IMR-90 (cell line): ENCODE measurements around the gene TSEN54. TPM values are rescaled to one million over a fixed set of nuclear protein-coding genes. Genes with fewer than 3 reads are reported as not detected.

ENCODE experiments used
- ATAC-seq: fragments of 200-7000 bp; cut with Tn5 transposase; 2 replicates; pipeline ENCODE4 v1.9.1; 2020; ENCODE audit warnings: low read depth, mild to moderate bottlenecking, moderate library complexity
- BruUV-seq: library from RNA; stranded (reverse); fragments of 400-500 nt; replicated peaks from 2 replicates; lab custom pipeline; 2021; lab: Mats Ljungman, UMichigan
- CTCF ChIA-PET: fragments of 300-600 bp; formaldehyde crosslinking; extraction: SDS; loops from one replicate; lab custom pipeline; 2021; ENCODE audit warnings: antibody characterized with exemption; lab: Yijun Ruan, JAX
- POLR2A ChIA-PET: fragments of 300-600 bp; sonication (Branson Sonifier 250); formaldehyde crosslinking; loops from one replicate; lab custom pipeline; 2022; ENCODE audit warnings: antibody characterized with exemption; ENCODE audit not compliant: unreplicated experiment; lab: Charles Lee
- DNase-seq: peaks from one replicate; pipeline ENCODE4 v3.0.0; 2013
- H2AFZ ChIP-seq: replicated peaks from 2 replicates; pipeline ENCODE3; 2013; ENCODE audit warnings: low read length, mild to moderate bottlenecking; ENCODE audit not compliant: poor library complexity
- H2AK5ac ChIP-seq: 2 replicates; pipeline ENCODE4 v1.6.1; 2013; ENCODE audit warnings: low read depth, low read length, inconsistent platforms
- H2AK9ac ChIP-seq: replicated peaks from 2 replicates; pipeline ENCODE3; 2013; ENCODE audit warnings: mild to moderate bottlenecking, low read depth, low read length, moderate library complexity; ENCODE audit not compliant: poor library complexity
- H2BK120ac ChIP-seq: 2 replicates; pipeline ENCODE4 v1.6.1; 2013; ENCODE audit warnings: low read depth, low read length, inconsistent platforms
- H2BK15ac ChIP-seq: 3 replicates; pipeline ENCODE4 v1.6.1; 2013; ENCODE audit warnings: low read depth, low read length, inconsistent platforms
- H2BK20ac ChIP-seq: 2 replicates; pipeline ENCODE4 v1.6.1; 2013; ENCODE audit warnings: low read depth, mild to moderate bottlenecking, inconsistent platforms, low read length, moderate library complexity
- H2BK5ac ChIP-seq: 2 replicates; pipeline ENCODE4 v1.6.1; 2013; ENCODE audit warnings: mild to moderate bottlenecking, low read depth, low read length, inconsistent platforms; ENCODE audit not compliant: poor library complexity, severe bottlenecking
- H3K14ac ChIP-seq: replicated peaks from 2 replicates; pipeline ENCODE4 v1.6.1; 2013; ENCODE audit warnings: low read depth, low read length, inconsistent platforms
- H3K18ac ChIP-seq: 2 replicates; pipeline ENCODE4 v1.6.1; 2013; ENCODE audit warnings: low read depth, low read length, control low read depth
- H3K23ac ChIP-seq: 2 replicates; pipeline ENCODE4 v1.6.1; 2013; ENCODE audit warnings: low read depth, low read length, inconsistent platforms
- H3K27ac ChIP-seq: 2 replicates; pipeline ENCODE4 v1.5.1; 2013; ENCODE audit warnings: mild to moderate bottlenecking, control low read depth, low read length; ENCODE audit not compliant: insufficient read depth
- H3K27me3 ChIP-seq: 2 replicates; pipeline ENCODE4 v1.6.1; 2013; ENCODE audit warnings: low read length; ENCODE audit not compliant: control insufficient read depth, insufficient read depth
- H3K36me3 ChIP-seq: 2 replicates; pipeline ENCODE4 v1.6.1; 2013; ENCODE audit warnings: low read length, mixed read lengths; ENCODE audit not compliant: control insufficient read depth, insufficient read depth
- H3K4ac ChIP-seq: 2 replicates; pipeline ENCODE4 v1.6.1; 2013; ENCODE audit warnings: low read depth, low read length, inconsistent platforms
- H3K4me1 ChIP-seq: 2 replicates; pipeline ENCODE4 v1.6.1; 2013; ENCODE audit warnings: low read length, mixed read lengths; ENCODE audit not compliant: control insufficient read depth, insufficient read depth
- H3K4me2 ChIP-seq: 2 replicates; pipeline ENCODE4 v1.6.1; 2013; ENCODE audit warnings: low read depth, mild to moderate bottlenecking, control low read depth, low read length, moderate library complexity
- H3K4me3 ChIP-seq: 2 replicates; pipeline ENCODE4 v1.5.1; 2013; ENCODE audit warnings: low read depth, mild to moderate bottlenecking, control low read depth, low read length, moderate library complexity; ENCODE audit not compliant: insufficient read depth
- H3K56ac ChIP-seq: 2 replicates; pipeline ENCODE4 v1.6.1; 2013; ENCODE audit warnings: low read length, inconsistent platforms; ENCODE audit not compliant: insufficient read depth; ENCODE audit errors: extremely low read depth
- H3K79me1 ChIP-seq, 2 experiments: 2 replicates each; pipeline ENCODE4 v1.6.1; 2013; ENCODE audit warnings: low read length in 2 of 2, inconsistent platforms in 1 of 2, low read depth in 1 of 2
- H3K9ac ChIP-seq: 2 replicates; pipeline ENCODE4 v1.6.1; 2013; ENCODE audit warnings: low read depth, low read length, control low read depth
- H3K9me1 ChIP-seq: 2 replicates; pipeline ENCODE4 v1.6.1; 2013; ENCODE audit warnings: low read length, inconsistent platforms; ENCODE audit not compliant: insufficient read depth
- H3K9me3 ChIP-seq: 2 replicates; pipeline ENCODE4 v1.6.1; 2013; ENCODE audit warnings: low read length; ENCODE audit not compliant: control insufficient read depth, insufficient read depth
- H4K20me1 ChIP-seq: 2 replicates; pipeline ENCODE4 v1.6.1; 2013; ENCODE audit warnings: low read length, inconsistent platforms; ENCODE audit not compliant: insufficient read depth
- H4K5ac ChIP-seq: 2 replicates; pipeline ENCODE4 v1.6.1; 2013; ENCODE audit warnings: mild to moderate bottlenecking, low read depth, low read length, control low read depth
- H4K8ac ChIP-seq, 2 experiments: 2 replicates each; pipeline ENCODE4 v1.6.1; 2013; ENCODE audit warnings: low read depth in 2 of 2, low read length in 2 of 2, control low read depth in 1 of 2, inconsistent platforms in 1 of 2
- H4K91ac ChIP-seq: 2 replicates; pipeline ENCODE4 v1.6.1; 2013; ENCODE audit warnings: low read depth, low read length, inconsistent platforms; ENCODE audit not compliant: insufficient read depth
- BHLHE40 ChIP-seq: fragments of 150-350 bp; IDR thresholded peaks from 2 replicates; pipeline ENCODE4 v1.6.1; 2016; ENCODE audit warnings: mild to moderate bottlenecking, low read depth, low read length
- CEBPB ChIP-seq: IDR thresholded peaks from 2 replicates; pipeline ENCODE4 v1.6.1; 2012; ENCODE audit warnings: low read depth, low read length, improper control_type of control experiment
- CHD1 ChIP-seq: IDR thresholded peaks from 2 replicates; pipeline ENCODE4 v1.6.1; 2012; ENCODE audit warnings: low read depth, low read length, improper control_type of control experiment
- CTCF ChIP-seq: conservative IDR thresholded peaks from 2 replicates; pipeline ENCODE4 v1.5.1; 2012; ENCODE audit warnings: mild to moderate bottlenecking, low read depth, low read length, improper control_type of control experiment
- ELK1 ChIP-seq: fragments of 150-350 bp; IDR thresholded peaks from 2 replicates; pipeline ENCODE4 v1.6.1; 2016; ENCODE audit warnings: low read depth, mild to moderate bottlenecking, low read length, moderate library complexity, borderline replicate concordance
- FOS ChIP-seq: fragments of 150-350 bp; IDR thresholded peaks from 2 replicates; pipeline ENCODE4 v1.6.1; 2016; ENCODE audit warnings: low read depth, low read length
- MAFK ChIP-seq: IDR thresholded peaks from 2 replicates; pipeline ENCODE4 v1.6.1; 2012; ENCODE audit warnings: low read depth, low read length, improper control_type of control experiment
- MAZ ChIP-seq: IDR thresholded peaks from 2 replicates; pipeline ENCODE4 v1.6.1; 2012; ENCODE audit warnings: low read depth, mild to moderate bottlenecking, low read length, improper control_type of control experiment, moderate library complexity, borderline replicate concordance
- MXI1 ChIP-seq: IDR thresholded peaks from 2 replicates; pipeline ENCODE4 v1.6.1; 2012; ENCODE audit warnings: low read depth, mild to moderate bottlenecking, low read length, moderate library complexity, borderline replicate concordance
- NFE2L2 ChIP-seq: fragments of 150-350 bp; IDR thresholded peaks from 2 replicates; pipeline ENCODE4 v1.6.1; 2016; ENCODE audit warnings: low read depth, mild to moderate bottlenecking, low read length
- POLR2A ChIP-seq: IDR thresholded peaks from 2 replicates; pipeline ENCODE4 v1.6.1; 2012; ENCODE audit warnings: mild to moderate bottlenecking, low read depth, low read length
- RAD21 ChIP-seq: IDR thresholded peaks from 2 replicates; pipeline ENCODE4 v1.6.1; 2012; ENCODE audit warnings: low read length, improper control_type of control experiment
- RCOR1 ChIP-seq: IDR thresholded peaks from 2 replicates; pipeline ENCODE4 v1.6.1; 2012; ENCODE audit warnings: mild to moderate bottlenecking, low read length, improper control_type of control experiment; ENCODE audit not compliant: insufficient replicate concordance
- RFX5 ChIP-seq: IDR thresholded peaks from 2 replicates; pipeline ENCODE4 v1.8.0; 2012; ENCODE audit warnings: low read depth, mild to moderate bottlenecking, low read length, moderate library complexity
- SMC3 ChIP-seq: fragments of 150-350 bp; IDR thresholded peaks from 2 replicates; pipeline ENCODE4 v1.6.1; 2016; ENCODE audit warnings: low read depth, mild to moderate bottlenecking, antibody characterized with exemption, low read length, moderate library complexity
- WGBS, 2 experiments: methylation state at CpG; one replicate each; pipeline versions ENCODE4 v1.1.5 to v1.1.7; 2013; ENCODE audit warnings: missing lambda C conversion rate in 2 of 2; ENCODE audit not compliant: insufficient read length in 1 of 2; ENCODE audit errors: extremely low coverage in 2 of 2; 5-methylcytosine and 5-hydroxymethylcytosine counted together
- dilution Hi-C: fragments of 300-500 bp; cut with HindIII; formaldehyde crosslinking; loops from one replicate; pipeline ENCODE4 v1.14.3; 2018; ENCODE audit warnings: low sequenced_read_pairs; ENCODE audit not compliant: unreplicated experiment
- in situ Hi-C: fragments of 300-500 bp; cut with MboI; formaldehyde crosslinking; loops from 3 replicates; pipeline ENCODE4 v1.14.3; 2019; ENCODE audit warnings: low sequenced_read_pairs, inconsistent platforms, mixed read lengths
- intact Hi-C: fragments of 100-400 bp; cut with micrococcal nuclease; formaldehyde crosslinking; loops from 2 replicates; pipeline ENCODE4 v1.10.0; 2022
- polyA plus RNA-seq, 3 experiments: library from polyadenylated mRNA; depleted of rRNA; stranded (reverse); fragments of >200 nt; gene quantifications; 2 replicates each; pipeline ENCODE4 v1.2.3, GENCODE V29; 2012; ENCODE audit warnings: low replicate concordance in 1 of 3
- total RNA-seq: library from RNA; depleted of rRNA; stranded (reverse); fragments of >200 nt; gene quantifications from 2 replicates; pipeline ENCODE4 v1.2.3, GENCODE V29; 2012
- TF ChIP-seq, protein P1 (sequence below): fragments of 150-350 bp; IDR thresholded peaks from 2 replicates; pipeline ENCODE4 v1.6.1; 2017; ENCODE audit warnings: mild to moderate bottlenecking, antibody characterized with exemption, low read length, low read depth

TSEN54 gene
- total and polyA plus RNA-seq, 2 of the 4 experiments (the other 2 are of a cell fraction): 7.2 to 14.9 TPM

- Histone ChIP-seq H3K36me3 (peaks cover 36% of the 10 kb centered on the region), H3K23ac (no peak overlapping the region), H4K20me1 (peaks cover 16% of the 10 kb centered on the region), H3K9ac (no peak overlapping the region), H3K9me1 (no peaks in the 10 kb centered on the region), H3K27ac (no peak overlapping the region), H3K79me1 (peaks cover 6 to 24% of the 10 kb centered on the region in 2 experiments), H3K56ac (no peak overlapping the region), H3K4me2 (no peak overlapping the region), H2AK9ac (no peak overlapping the region), H3K14ac (no peak overlapping the region), H3K4me3 (no peak overlapping the region), H4K8ac (no peak overlapping the region), H3K9me3 (no peaks in the 10 kb centered on the region), H3K27me3 (no peaks in the 10 kb centered on the region), H4K91ac (no peak overlapping the region), H2BK15ac (no peak overlapping the region), H2AK5ac (no peak overlapping the region), H3K4me1 (peaks cover 5% of the 10 kb centered on the region), H2BK120ac (no peak overlapping the region), H3K4ac (no peak overlapping the region), H2BK20ac (no peak overlapping the region), H4K5ac (no peak overlapping the region), H3K18ac (no peak overlapping the region), H2BK5ac (no peak overlapping the region), H2AFZ (no peak overlapping the region)
- 90% methylated on average over 12 of the region's 15 CpGs; no CpG with 5 or more reads in 1 of the 2 experiments for WGBS, 2 experiments
- POLR2A ChIA-PET: no interaction called here
- dilution Hi-C loops: no loop called here
- in situ Hi-C loops: no loop called here
- CTCF ChIA-PET: no interaction called here
- intact Hi-C loops: no loop called here
- TF ChIP-seq ELK1 (no peak), RCOR1 (no peak), BHLHE40 (no peak), NFE2L2 (no peak), POLR2A (no peak), CHD1 (no peak), RFX5 (no peak), CTCF (no peak), SMC3 (no peak), FOS (no peak), MXI1 (no peak), CEBPB (no peak), RAD21 (no peak), MAZ (no peak), MAFK (no peak)
- TF ChIP-seq, protein P1, sequence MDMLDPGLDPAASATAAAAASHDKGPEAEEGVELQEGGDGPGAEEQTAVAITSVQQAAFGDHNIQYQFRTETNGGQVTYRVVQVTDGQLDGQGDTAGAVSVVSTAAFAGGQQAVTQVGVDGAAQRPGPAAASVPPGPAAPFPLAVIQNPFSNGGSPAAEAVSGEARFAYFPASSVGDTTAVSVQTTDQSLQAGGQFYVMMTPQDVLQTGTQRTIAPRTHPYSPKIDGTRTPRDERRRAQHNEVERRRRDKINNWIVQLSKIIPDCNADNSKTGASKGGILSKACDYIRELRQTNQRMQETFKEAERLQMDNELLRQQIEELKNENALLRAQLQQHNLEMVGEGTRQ: no peak
- no TSS peak for BruUV-seq
- ATAC-seq (no peak), DNase-seq (no peak)
Measured at GRCh38 chr17:75505640-75506039, 10.7 kb upstream of the TSEN54 start.
